ENCODE results near the gene NRDC.
A peak's percentile ranks its signal among the peaks of the same experiment; 100 is the strongest.

NRDC gene, protein sequence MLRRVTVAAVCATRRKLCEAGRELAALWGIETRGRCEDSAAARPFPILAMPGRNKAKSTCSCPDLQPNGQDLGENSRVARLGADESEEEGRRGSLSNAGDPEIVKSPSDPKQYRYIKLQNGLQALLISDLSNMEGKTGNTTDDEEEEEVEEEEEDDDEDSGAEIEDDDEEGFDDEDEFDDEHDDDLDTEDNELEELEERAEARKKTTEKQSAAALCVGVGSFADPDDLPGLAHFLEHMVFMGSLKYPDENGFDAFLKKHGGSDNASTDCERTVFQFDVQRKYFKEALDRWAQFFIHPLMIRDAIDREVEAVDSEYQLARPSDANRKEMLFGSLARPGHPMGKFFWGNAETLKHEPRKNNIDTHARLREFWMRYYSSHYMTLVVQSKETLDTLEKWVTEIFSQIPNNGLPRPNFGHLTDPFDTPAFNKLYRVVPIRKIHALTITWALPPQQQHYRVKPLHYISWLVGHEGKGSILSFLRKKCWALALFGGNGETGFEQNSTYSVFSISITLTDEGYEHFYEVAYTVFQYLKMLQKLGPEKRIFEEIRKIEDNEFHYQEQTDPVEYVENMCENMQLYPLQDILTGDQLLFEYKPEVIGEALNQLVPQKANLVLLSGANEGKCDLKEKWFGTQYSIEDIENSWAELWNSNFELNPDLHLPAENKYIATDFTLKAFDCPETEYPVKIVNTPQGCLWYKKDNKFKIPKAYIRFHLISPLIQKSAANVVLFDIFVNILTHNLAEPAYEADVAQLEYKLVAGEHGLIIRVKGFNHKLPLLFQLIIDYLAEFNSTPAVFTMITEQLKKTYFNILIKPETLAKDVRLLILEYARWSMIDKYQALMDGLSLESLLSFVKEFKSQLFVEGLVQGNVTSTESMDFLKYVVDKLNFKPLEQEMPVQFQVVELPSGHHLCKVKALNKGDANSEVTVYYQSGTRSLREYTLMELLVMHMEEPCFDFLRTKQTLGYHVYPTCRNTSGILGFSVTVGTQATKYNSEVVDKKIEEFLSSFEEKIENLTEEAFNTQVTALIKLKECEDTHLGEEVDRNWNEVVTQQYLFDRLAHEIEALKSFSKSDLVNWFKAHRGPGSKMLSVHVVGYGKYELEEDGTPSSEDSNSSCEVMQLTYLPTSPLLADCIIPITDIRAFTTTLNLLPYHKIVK

DNA sequence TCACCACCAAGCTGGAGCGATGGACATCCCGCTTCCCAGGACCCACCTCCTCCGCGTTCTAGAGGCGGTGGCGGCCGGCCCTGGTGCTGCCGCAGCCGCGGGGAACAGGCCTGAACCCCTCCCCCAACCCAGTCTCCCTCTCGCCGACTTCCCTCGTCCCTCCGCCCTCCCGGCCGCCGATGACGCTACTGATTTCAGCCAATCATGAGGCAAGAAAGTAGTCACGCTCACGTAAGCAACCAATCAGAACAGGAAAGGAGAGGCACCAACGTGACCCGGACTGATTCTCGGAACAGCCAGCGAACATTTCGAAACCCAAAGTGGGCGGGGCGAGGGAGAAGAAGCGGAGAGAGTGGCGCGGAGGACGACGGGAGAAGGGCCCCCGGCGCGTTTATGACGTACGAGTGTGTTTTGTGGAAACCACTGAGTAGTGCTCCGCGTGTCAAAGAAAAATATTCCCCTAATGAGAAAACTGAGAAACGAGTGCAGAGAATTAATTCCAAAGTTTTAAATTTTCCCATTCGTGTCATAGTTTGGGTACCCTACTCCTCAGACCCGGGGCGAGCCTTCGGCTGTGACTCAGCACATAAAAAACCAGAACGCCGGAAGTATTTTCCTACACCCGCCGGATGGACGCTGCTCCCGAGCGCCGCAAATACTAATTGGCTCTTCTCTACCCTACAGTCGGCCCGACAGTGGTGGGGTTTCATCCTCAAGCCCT is at the start of gene NRDC:
Gene NRDC (minus strand): TSS at position 112 of the 721 bp plus-strand sequence. CDS start 112 bp downstream, outside the sequence.
- peak; percentile 96 for DNase-seq

DNA sequence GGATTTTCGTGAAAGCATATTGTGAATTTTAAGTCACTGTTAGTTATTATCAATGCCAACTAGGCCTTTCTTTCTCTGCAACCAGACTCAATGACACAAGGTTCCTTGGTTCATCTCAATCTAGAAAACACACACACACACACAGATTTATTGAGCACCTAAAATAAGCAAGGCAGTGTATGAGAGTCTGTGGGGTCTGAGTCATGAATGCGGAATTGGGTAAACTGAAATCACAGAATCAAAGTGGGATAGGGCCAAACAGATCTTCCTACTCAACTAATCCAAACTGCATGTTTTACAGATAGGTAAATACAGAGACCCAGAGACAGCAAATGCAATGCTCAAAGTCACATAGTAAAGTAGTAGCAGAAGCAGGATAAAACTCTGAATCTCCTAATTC is 48.5 kb upstream of the NRDC start:
- no peak for DNase-seq

DNA sequence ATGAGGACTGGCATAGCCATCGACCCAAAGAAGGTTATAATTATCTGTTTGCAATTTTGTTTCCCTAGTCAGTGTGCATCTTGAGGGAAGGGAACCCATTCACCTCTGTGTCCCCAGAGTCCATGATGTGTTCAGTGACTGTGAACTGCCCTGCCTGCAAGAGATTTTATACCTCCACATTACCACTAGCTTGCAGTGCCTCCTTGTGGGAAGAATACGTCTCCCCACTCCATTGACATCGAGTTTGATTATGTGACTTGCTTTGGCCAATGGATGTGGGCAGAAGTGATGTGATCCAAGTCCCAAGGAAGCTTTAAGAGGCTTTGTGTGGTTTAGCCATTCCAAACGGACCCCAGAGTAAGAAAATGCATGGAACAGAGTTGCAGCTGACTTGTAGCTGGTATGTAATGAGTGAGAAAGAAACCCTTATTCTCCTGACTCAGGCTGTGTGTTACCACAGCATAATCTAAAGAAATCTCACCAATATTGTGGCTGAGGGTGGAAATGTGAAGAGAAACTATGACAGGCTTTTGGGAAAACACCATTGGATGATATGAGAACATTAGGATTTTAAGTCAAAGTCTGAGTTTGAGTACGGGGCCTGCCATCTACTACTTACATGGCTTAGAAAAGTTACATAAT is 47.8 kb upstream of the NRDC start:
- no peak for DNase-seq

DNA sequence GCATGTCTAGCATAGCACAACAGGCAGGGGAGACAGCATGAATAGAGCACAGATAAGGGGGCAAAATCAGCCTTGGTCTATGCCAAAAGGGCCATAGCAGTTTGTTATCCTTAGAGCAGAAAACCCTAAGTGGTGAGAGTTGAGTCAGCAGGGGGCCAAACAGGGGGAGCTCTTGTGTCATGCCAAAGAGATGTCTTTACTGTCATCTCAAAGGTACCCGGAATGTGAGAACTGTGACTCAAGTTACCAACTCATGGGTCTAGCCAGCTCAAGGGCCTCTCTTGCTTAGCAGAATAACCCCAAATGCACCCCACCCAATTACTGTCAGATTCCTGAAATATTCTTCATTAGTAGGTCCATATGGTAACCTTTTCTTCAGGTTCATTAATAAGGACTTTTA is 45.9 kb upstream of the NRDC start:
- no peak for DNase-seq

DNA sequence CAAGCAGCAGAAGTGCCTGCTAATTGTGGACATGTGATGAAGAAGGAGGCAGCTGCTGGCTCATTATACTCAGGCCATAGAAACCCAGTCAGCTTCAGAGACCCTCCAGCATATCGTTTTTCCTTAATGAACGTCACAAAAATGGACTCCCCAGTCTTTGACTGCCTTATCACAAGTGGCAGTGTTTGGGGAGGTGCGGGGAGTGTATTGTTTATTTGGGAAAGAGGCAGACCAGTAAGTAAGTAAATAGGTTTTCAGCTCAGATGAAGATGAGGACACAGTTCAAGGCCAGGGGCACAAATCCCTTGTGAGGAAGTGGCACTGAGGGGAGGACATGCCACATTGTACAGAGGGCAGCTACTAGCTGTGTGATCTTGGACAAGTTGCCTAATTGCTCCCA is 43.5 kb upstream of the NRDC start:
- no peak for DNase-seq

DNA sequence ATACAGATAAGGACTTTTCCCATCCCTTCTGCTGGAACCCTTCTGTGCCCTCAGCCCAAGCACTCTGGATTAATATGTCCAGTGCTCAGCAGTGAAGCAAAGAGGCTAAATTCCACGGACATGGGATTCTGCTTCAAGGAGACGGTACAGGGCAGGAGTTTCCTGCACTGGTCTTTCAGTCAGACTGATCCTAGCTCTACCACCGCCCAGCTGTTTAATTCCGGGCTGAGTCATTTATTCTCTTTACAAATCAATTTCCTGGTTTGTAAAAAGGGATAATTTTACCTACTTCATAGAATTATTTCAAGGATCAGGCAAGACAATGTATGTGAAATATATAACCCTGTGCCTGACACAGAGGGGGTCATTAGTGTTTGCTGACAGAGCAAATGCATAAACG is 41.6 kb upstream of the NRDC start:
- DNase-seq = no peak

DNA sequence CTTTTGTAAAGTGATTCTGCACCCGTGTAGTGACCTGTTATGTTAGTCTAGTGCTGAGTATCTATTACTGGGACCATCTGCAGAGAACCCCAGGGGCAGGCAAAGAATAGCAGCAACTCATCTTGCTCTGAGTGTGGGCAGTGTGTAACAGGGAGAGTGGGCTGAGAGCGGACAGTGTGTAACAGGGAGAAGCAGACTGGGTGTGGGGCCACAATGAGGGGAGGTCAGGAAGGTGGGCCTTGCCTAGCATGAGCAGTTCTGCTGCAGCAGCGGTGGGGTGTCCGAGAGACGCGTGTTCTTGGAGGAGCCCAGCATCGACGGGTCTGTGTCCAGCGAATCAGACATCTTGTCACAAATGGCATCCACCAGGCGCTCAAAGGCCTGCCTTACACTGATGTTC is 41.2 kb upstream of the NRDC start:
- DNase-seq = no peak

DNA sequence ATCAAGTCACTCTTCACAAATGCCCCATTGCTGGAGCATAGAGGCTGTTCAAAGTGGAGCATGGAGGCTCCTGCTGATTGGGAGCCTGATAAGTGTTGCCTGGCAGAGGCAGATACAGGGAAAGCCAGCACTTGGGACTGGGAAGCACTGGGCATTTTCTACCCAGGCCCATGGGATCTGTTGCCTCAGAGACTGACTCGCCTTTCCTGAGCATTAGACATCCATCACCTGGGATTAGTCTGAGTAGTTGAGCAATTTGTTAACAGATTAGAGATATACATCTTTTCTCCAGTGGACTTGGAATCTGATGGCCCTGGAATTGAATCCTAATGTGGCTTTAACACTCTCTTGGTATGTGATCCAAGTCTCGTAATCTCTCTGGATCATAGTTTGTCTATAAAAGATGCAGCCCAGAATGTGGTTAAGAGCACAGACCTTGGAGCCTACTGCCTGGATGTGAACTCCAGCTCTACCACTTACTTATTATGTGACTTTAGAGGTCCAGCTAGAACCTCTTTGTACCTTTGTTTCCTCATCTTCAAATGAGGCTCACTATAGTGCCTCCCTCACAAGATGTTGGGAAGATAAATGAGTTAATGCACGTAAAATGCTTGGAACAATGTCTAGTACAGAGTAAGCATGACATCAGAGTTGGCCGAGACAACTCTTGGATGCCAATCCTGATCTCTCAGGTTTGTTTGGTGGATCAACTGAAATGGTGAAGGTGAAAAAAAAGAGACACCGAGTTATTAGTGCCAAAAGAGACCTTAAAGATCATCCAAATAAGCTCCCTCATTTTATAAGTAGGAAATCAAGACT is 38.3 kb upstream of the NRDC start:
- DNase-seq = no peak

DNA sequence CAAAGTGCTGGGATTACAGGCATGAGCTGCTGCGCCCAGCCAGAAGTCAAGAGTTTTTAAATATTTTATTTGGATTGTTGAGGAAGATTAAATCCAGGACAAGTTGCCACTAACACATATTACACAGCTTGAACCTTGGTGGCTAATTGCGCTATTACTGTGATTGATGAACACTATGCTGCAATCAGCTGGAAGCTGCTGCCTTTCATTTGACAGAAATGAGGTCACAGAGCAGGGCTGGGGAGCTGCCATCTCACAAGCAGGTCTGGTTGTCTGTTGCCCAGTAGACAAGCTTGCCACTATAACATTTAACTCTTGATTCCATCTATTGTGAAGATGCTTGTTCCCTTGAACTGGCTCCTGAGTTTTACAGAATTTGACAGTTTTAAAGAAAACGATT is 37.4 kb upstream of the NRDC start:
- DNase-seq = no peak

DNA sequence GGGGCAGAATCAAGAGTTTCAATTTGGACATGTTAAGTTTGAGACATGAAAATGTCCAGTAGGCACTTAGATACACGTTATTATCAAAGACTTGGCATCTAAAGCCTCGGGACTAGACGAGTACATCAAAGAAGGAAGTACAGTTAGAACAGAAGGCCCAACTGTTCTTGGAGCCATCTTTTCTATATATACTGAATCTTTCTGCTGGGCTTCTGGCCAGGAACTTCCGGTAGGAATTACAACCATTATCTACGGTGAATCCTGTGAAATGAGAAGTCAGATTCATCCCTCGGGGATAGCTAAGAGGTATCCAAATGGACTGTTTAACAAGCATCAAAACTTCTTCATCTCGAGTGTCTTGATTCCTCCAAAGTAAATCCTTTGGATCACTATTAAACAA is 34.4 kb upstream of the NRDC start:
- no peak for DNase-seq

DNA sequence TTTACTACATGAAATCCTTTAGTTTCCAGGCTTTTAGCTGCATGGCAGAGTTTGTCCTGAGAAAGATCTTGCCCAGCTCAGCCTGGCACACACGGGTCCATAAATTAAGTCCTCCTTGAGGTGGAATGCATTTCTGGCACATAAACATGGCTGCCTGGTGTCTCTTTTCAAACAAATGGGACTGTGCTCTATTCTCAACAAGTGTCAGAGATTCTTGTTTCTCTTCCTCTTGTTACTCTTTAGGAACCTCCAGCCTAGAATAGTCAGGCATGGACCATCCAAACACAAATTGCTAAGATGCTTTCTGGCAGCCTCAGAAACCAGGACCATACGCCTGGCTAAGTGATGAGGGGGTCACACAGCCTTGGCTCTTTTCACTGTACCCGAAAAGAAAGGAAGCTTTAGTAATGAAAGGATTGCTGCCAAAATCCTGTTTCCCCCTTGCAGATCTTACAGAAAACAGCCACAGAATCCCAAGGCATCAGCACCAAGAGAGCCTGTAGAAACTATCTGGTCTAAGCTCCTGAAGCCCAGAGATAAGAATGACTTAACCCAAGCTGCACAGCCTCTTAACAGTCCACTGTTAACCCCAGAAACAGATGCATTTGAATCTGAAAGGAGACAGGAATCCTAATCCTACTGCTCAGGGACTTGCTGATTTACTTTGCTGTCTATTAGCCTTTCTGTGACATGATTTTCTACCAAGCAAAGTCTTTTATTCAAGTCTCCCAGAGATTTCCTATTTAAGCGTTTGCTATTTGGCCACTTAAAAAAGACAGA is 31.9 kb upstream of the NRDC start:
- no peak for DNase-seq

DNA sequence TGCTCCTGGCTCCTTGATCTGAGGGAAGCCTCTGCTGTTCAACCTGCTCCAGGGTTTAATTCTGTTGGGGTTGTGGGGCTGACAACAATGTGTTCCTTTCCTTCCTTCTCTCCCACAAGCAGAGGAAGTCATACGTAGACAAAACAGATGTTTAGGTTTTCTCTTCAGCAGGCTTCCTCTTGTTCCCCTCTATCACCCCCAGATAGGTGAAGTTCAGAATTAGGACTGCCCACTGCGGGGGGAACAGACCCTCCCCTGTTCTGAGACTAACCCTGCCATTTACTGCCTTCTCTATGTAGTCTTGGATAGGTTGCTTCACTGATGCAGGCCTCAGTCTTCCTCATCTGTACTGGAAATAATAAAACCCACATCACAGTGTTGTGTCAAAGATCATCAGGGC is 30.0 kb upstream of the NRDC start:
- DNase-seq = no peak

DNA sequence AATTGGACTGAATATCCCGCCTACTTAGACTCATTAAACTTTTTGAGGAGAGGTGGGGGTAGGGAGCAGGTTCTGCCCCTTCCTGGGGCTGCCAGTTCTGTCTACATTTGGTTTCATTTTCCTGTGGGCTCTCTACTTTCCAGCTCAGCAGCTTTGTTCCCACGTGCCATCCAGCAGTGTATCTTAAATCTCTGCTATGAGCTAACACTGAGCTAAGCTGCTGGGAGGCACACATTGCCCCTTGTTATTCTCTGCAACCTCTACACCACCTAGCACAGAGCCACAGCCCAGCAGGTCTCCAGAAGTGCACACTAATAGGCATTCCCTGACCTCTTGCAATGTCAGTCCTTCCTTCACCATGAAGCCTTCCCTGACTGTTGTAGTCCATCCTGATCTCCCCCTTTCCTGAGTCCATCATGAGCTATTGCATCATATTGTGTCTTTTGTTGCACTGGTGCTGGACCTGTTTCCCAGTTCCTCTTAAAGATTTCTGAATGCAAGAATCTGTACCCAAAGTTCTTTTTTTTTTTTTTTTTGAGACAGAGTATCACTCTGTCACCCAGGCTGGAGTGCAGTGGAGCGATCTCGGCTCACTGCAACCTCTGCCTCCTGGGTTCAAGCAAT is 28.7 kb upstream of the NRDC start:
- no peak for DNase-seq

DNA sequence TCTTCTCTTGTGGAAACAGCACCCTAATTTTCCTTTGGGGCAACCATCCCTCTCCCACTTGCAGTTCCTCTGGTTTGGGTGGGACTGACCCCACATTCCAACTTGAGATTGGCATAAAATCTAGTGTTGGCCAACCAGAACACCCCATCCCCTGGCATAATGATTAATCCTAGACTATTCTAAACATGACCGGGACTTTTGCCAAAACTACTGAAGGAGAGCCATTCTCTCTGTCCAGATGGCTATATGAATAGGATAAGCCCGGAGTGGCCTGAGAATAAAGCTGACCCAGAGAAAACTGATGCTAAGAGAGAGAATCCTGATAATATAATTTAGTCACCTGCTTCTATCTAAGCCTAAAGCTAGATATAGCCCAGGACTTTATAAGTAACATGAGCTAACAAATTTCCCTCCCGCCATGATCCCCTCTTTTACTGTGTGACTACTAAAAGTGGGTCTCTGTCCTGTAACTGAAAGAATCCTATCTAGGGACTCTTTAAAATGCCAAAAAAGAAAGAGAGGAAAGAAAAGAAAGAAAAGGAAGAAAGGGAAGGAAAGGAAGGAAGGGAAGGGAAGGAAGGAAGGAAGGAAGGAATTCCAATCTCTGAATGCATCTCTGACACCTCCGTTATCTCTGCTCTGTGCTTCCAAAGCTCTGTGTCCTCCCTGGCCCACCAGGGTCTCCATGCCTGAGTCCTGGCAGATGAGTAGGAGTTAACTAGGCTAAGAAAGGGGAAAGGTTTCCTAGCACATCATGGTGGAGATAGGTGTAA is 28.0 kb upstream of the NRDC start:
- DNase-seq = no peak

DNA sequence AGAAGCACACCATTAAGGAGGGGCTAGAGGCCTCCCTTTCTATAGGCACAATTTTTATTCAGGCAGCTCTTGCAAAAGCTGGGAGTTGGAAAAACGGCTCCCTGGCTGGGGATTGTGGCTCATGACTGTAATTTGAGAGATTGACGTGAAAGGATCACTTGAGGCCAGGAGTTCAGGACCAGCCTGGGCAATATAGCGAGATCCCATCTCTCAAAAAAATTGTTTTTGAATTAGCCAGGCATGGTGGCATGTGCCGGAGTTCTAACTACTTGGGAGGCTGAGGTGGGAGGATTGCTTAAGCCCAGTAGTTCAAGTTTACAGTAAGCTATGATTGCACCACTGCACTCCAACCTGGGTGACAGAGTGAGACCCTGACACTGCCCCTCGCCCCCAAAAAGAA is 23.9 kb upstream of the NRDC start:
- no peak for DNase-seq

DNA sequence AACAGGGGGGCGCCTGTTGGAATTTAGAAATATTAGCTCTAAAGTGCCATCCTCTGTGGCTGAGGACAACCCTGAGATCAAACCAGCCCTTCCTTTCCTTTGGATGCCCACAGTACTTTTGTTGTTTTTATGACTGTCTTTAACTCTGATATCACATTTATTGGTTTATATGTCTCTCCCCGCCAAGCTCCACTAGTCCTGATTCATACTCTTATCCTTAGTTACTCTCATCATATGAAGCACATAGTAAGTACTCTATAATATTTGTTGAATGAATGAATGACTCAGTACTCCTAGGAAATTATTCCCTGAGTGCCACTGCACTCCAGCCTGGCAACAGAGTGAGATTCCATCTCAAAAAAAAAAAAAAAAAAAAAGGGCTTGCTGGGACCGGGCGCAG is 22.6 kb upstream of the NRDC start:
- no peak for DNase-seq

DNA sequence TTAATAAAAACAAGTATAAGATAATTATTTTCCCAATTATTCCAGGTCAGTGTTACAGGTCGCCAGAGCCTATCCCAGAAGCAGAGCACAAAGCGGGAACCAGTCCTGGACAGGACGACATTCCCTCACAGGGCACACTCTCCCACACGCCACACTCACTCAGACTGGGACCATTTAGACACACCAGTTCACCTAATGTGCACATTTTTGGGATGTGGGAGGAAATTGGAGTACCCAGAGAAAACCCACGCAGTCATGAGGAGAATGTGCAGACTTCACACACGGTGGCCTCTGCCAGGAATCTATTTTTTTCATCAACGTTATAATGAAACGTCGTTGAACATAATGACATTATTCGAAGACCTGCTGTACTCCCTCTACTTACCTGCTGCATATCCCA is 20.5 kb upstream of the NRDC start:
- DNase-seq = no peak

DNA sequence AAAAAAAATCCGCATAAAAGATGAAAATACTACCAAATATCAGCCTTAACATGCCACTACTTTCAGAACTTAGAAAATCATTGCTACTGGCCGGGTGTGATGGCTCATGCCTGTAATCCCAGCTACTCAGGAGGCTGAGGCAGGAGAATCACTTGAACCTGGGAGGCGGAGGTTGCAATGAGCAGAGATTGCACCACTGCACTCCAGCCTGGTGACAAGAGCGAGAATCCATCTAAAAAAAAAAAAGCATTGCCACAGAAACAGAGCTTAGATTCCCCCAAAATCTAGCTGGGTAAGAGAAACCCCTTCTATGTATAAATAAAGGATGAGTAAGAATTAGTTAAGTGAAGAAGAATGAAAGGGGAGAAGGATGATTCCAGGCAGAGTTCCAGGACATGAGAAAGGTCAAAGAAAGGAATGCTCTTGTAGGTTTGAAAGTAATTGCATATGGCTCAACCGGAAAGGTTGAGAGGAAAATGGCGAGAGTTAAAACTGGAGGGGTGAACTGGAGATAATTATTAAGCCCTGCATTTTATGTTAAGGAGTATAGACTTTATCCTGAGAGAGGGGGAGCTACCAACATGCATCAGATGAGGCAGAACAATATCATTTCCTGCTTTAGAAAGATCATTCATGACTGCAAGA is 19.7 kb upstream of the NRDC start:
- DNase-seq = no peak

DNA sequence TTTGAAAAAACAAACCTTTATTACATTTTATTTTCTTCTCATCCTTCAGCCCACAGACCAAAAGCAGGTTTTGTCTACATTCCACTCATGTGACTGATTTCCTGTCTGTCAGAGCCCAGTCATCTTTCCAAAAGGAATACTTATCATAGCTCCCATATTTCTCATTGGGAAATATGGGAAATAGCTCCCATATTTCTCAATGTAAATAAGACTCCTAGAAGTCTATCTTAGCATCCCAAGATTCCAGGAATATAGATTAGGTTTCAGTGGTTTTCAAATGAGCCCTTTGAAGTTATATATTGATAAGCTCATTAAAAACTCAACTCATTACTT is 19.1 kb upstream of the NRDC start:
- no peak for DNase-seq

Data from activated T-cell treated with anti-CD3 and anti-CD28 coated beads, Interleukin-2, amount 50 U/mL, for 1 hour (primary cell).